Esophagus squamous epithelium (tissue), 5 donors: Measurements from ENCODE around the gene ZKSCAN3. TPM values are rescaled to one million over a fixed set of nuclear protein-coding genes. Genes with fewer than 3 reads are reported as not detected.
"Not testable (repeated sequence)": the region's sequence is repeated elsewhere in the genome, so short reads cannot be mapped to it uniquely, and the experiment has no call there.

ENCODE experiments used
- DNase-seq: peaks from one replicate; lab custom pipeline; 2025; lab: John Stamatoyannopoulos, UW
- H3K27ac ChIP-seq, 4 donors: fragments of 200-600 bp; sonication (generic); one replicate each; pipeline ENCODE4 v1.5.1; 2016 to 2019; ENCODE audit warnings: mild to moderate bottlenecking in 1 of 4
- H3K27me3 ChIP-seq, 4 donors: fragments of 200-600 bp; sonication (generic); 1 replicate in 3 of 4; 2 replicates in 1 of 4; pipeline versions ENCODE4 v1.5.1 to v1.6.0; 2017 to 2021; ENCODE audit warnings: antibody characterized with exemption in 1 of 4
- H3K36me3 ChIP-seq, 3 donors: fragments of 200-600 bp; sonication (generic); one replicate each; pipeline ENCODE4 v1.5.1; 2016 to 2019
- H3K4me1 ChIP-seq, 3 donors: fragments of 200-600 bp; sonication (generic); one replicate each; pipeline ENCODE4 v1.5.1; 2017 to 2019
- H3K4me3 ChIP-seq, 4 donors: fragments of 200-600 bp; sonication (generic); 1 replicate in 3 of 4; 2 replicates in 1 of 4; pipeline ENCODE4 v1.5.1; 2016 to 2019; ENCODE audit warnings: mild to moderate bottlenecking in 2 of 4, moderate library complexity in 1 of 4
- H3K9me3 ChIP-seq, 3 donors: fragments of 200-600 bp; sonication (generic); one replicate each; pipeline ENCODE4 v1.5.1; 2016 to 2019
- POLR2A ChIP-seq, 4 donors: fragments of 450-650 bp; IDR thresholded peaks; one replicate each; pipeline ENCODE4 v1.6.1; 2017; ENCODE audit warnings: antibody characterized with exemption in 4 of 4, mild to moderate bottlenecking in 4 of 4, moderate library complexity in 3 of 4
- WGBS, 2 donors: methylation state at CpG; one replicate each; pipeline ENCODE4 v1.1.5; 2018; 5-methylcytosine and 5-hydroxymethylcytosine counted together
- intact Hi-C: fragments of 100-400 bp; cut with DNase I; formaldehyde crosslinking; loops from one replicate; pipeline ENCODE4 v1.15.0; 2022
- total RNA-seq, 4 donors: library from RNA; depleted of rRNA; stranded (reverse); fragments of >200 nt; gene quantifications; one replicate each; pipeline ENCODE4 v1.1.0, GENCODE V29; 2016
- TF ChIP-seq, protein P1 (sequence below), 6 experiments: fragments of 450-650 bp in 4 of 6; fragments of 200-600 bp in 2 of 6; sonication (generic) in 2 of 6; IDR thresholded peaks; one replicate each; pipeline ENCODE4 v1.5.1; 2016 to 2019; ENCODE audit warnings: antibody characterized with exemption in 6 of 6, mild to moderate bottlenecking in 4 of 6, moderate library complexity in 4 of 6
- donor health status: DM: yes; HTN: yes; CAD: no.

Gene ZKSCAN3
- total RNA-seq: 1 to 10 TPM; 1.1 to 2.9 (median 2.1) TPM

- WGBS, 2 donors: 1% methylated on average over 20 to 25 of the region's 30 CpGs
- Histone ChIP-seq H3K36me3 (no peaks in the 10 kb centered on the region), H3K4me3 (peak within 1 kb of the TSS; percentile 37 to 90 (median 71)), H3K9me3 (no peaks in the 10 kb centered on the region), H3K4me1 (peaks cover 19 to 47% (median 20%) of the 10 kb centered on the region in 3 donors), H3K27me3 (no peaks in the 10 kb centered on the region), H3K27ac (peak within 1 kb of the TSS; percentile 63 to 91 (median 84))
- intact Hi-C loops: loop anchor here (10.0 kb wide), 2 partner anchors 95 to 215 kb away; partner anchors contain the start of genes NKAPL and ZKSCAN4
- TF ChIP-seq POLR2A (IDR thresholded peaks at IDR 0.05): peak in 2 of 4 donors; percentile 10 to 40
- TF ChIP-seq, protein P1, sequence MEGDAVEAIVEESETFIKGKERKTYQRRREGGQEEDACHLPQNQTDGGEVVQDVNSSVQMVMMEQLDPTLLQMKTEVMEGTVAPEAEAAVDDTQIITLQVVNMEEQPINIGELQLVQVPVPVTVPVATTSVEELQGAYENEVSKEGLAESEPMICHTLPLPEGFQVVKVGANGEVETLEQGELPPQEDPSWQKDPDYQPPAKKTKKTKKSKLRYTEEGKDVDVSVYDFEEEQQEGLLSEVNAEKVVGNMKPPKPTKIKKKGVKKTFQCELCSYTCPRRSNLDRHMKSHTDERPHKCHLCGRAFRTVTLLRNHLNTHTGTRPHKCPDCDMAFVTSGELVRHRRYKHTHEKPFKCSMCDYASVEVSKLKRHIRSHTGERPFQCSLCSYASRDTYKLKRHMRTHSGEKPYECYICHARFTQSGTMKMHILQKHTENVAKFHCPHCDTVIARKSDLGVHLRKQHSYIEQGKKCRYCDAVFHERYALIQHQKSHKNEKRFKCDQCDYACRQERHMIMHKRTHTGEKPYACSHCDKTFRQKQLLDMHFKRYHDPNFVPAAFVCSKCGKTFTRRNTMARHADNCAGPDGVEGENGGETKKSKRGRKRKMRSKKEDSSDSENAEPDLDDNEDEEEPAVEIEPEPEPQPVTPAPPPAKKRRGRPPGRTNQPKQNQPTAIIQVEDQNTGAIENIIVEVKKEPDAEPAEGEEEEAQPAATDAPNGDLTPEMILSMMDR (IDR thresholded peaks at IDR 0.05): no peak
- peak; percentile 41 for DNase-seq
Observed at GRCh38 chr6:28349892-28350737, at the start of gene ZKSCAN3. Gene ZKSCAN3, plus strand, starts transcription at chr6:28349947. Its CDS starts 9,640 bp downstream, at chr6:28359587.

- WGBS, 2 donors: 69 to 80% methylated on average over 3 of the region's 3 CpGs
- TF ChIP-seq POLR2A (IDR thresholded peaks at IDR 0.05): no peak
- TF ChIP-seq, protein P1 (IDR thresholded peaks at IDR 0.05): no peak
- intact Hi-C loops: no loop called here
- Histone ChIP-seq H3K27me3 (no peaks in the 10 kb centered on the region), H3K36me3 (peaks cover 0 to 25% (median 0%) of the 10 kb centered on the region in 3 donors), H3K4me1 (no peaks in the 10 kb centered on the region), H3K4me3 (no peak overlapping the region), H3K9me3 (peaks cover 0 to 9% (median 0%) of the 10 kb centered on the region in 3 donors), H3K27ac (no peak overlapping the region)
- DNase-seq: no peak
Observed at GRCh38 chr6:28303570-28303969, 46.2 kb upstream of the ZKSCAN3 start.

DNA sequence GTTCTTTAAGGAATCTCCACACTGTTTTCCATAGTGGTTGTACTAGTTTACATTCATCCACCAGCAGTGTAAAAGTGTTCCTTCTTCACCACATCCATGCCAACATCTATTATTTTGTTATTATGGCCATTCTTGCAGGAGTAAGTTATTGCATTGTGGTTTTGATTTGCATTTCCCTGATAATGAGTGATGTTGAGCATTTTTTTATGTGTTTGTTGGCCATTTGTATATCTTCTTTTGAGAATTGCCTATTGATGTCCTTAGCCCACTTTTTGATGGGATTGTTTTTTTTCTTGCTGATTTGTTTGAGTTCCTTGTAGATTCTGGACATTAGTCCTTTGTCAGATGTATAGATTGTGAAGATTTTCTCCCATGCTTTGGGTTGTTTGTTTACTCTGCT lies 43.4 kb upstream of the ZKSCAN3 start:
- peaks cover 0 to 11% (median 7%) of the 10 kb centered on the region in 3 donors for H3K9me3 ChIP-seq
- H3K36me3 ChIP-seq, H3K27me3 ChIP-seq, H3K4me1 ChIP-seq, H3K27ac ChIP-seq, H3K4me3 ChIP-seq, intact Hi-C loops, DNase-seq: not testable (repeated sequence)

DNA sequence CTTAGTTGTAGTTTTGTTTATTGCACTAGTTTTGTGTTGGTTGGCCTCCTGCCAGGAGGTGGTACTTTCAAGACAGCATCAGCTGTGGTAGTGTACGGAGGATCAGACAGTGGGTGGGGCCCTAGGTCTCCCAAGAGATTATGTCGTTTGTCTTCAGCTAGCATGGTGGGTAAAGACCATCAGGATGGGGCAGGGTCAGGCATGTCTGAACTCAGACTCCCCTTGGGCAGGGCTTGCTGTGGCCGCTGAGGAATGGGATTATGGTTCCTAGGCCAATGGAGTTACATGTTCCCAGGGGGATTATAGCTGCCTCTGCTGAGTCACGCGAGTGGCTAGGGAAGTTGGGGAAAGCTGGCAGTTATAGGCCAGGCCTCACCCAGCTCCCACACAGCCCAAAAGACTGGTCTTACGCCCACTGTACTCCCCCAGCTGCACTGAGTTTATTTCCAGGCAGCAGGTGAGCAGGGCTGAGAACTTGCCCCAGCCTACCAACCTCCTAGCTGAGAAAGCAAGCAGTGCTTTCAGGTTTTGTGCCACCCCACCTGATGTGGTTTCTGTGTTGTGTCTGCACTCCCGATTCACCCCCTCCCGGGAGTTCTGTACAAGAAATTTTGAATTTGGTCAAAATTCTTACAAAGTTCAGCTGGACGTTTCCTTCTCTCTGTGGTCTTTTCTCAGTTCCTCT lies 38.5 kb upstream of the ZKSCAN3 start:
- no peak for DNase-seq
- intact Hi-C loops: no loop called here
- TF ChIP-seq, protein P1 (IDR thresholded peaks at IDR 0.05): no peak
- no peak for TF ChIP-seq POLR2A (IDR thresholded peaks at IDR 0.05)
- no peaks in the 10 kb centered on the region for H3K4me1 ChIP-seq
- peaks cover 0 to 13% (median 8%) of the 10 kb centered on the region in 3 donors for H3K9me3 ChIP-seq
- 61 to 81% methylated on average over 5 to 6 of the region's 9 CpGs for WGBS, 2 donors
- H3K27ac ChIP-seq: no peak overlapping the region
- no peak overlapping the region for H3K4me3 ChIP-seq
- peaks cover 0 to 4% (median 0%) of the 10 kb centered on the region in 3 donors for H3K36me3 ChIP-seq
- no peaks in the 10 kb centered on the region for H3K27me3 ChIP-seq

DNA sequence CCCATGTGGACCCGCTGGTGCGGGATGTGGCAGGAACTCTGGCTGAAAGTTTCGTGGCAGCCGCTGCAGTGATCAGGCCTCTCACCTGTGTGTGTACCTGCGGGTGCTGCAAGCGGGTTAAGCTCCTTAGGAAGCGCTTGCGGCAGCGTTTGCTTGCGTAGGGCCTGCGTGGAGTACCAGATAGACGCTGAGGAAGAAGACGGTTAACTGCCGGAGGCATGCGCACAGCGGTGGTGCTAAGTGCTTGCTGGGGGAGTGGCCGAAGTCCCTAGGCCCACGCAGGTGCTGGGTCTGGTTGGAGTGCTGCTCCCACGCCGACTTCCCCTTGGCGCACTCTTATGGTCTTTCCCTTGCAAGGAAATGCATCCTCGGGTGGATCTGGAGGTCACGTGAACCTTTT lies 36.8 kb upstream of the ZKSCAN3 start:
- Histone ChIP-seq H3K9me3 (peaks cover 0 to 8% (median 5%) of the 10 kb centered on the region in 3 donors), H3K4me1 (no peaks in the 10 kb centered on the region), H3K4me3 (no peak overlapping the region), H3K27me3 (no peaks in the 10 kb centered on the region), H3K27ac (no peak overlapping the region), H3K36me3 (peaks cover 0 to 4% (median 0%) of the 10 kb centered on the region in 3 donors)
- 81 to 96% methylated on average over 11 to 23 of the region's 23 CpGs for WGBS, 2 donors
- intact Hi-C loops: no loop called here
- no peak for DNase-seq
- TF ChIP-seq, protein P1 (IDR thresholded peaks at IDR 0.05): no peak
- no peak for TF ChIP-seq POLR2A (IDR thresholded peaks at IDR 0.05)
